BLaER1 treated with 17β-estradiol and CSF1 and Interleukin-3, amounts not matched to agents 10 nM and 100 nM (cell line): ENCODE data around the gene TAF11L7.
"Not testable (repeated sequence)": the region's sequence is repeated elsewhere in the genome, so short reads cannot be mapped to it uniquely, and the experiment has no call there.

Source experiments
- H3K27ac ChIP-seq, 11 experiments: shearing (Covaris generic); formaldehyde crosslinking; 2 replicates each; pipeline ENCODE4 v1.8.1; 2022
- H3K27me3 ChIP-seq, 11 experiments: shearing (Covaris generic); formaldehyde crosslinking; 2 replicates each; pipeline ENCODE4 v1.8.1; 2022
- H3K36me3 ChIP-seq, 11 experiments: shearing (Covaris generic); formaldehyde crosslinking; 2 replicates each; pipeline ENCODE4 v1.8.1; 2022
- H3K4me1 ChIP-seq, 10 experiments: shearing (Covaris generic); formaldehyde crosslinking; 2 replicates each; pipeline ENCODE4 v1.8.1; 2022
- H3K4me2 ChIP-seq, 11 experiments: shearing (Covaris generic); formaldehyde crosslinking; 2 replicates each; pipeline ENCODE4 v1.8.1; 2022
- H3K4me3 ChIP-seq, 10 experiments: shearing (Covaris generic); formaldehyde crosslinking; 2 replicates each; pipeline ENCODE4 v1.8.1; 2022
- H3K9ac ChIP-seq, 11 experiments: shearing (Covaris generic); formaldehyde crosslinking; 2 replicates each; pipeline ENCODE4 v1.8.1; 2022
- H3K9me3 ChIP-seq, 11 experiments: shearing (Covaris generic); formaldehyde crosslinking; replicated peaks in 1 of 11; 2 replicates each; pipeline ENCODE4 v1.8.1; 2022
- H4K20me1 ChIP-seq, 11 experiments: shearing (Covaris generic); formaldehyde crosslinking; 2 replicates each; pipeline ENCODE4 v1.8.1; 2022
- Cebpa-rat ChIP-seq, 11 experiments: shearing (Covaris generic); IDR thresholded peaks; 2 replicates each; pipeline ENCODE4 v1.8.1; 2022

TAF11L7 gene

GRCh38 chr5:17585658-17586057 lies at the start of gene TAF11L7:
TAF11L7 (minus strand) TSS chr5:17585758.
- H3K9me3 ChIP-seq, H3K4me3 ChIP-seq, H3K9ac ChIP-seq, H3K27ac ChIP-seq, H3K27me3 ChIP-seq, H3K4me2 ChIP-seq, H3K36me3 ChIP-seq, H4K20me1 ChIP-seq, H3K4me1 ChIP-seq: not testable (repeated sequence)

GRCh38 chr5:17634160-17634559 lies 48.6 kb upstream of the TAF11L7 start, which contains the start of gene TAF11L14:
TAF11L14 (plus strand) TSS chr5:17634460.
- H3K9ac ChIP-seq, result no peak within 1 kb of the TSS
- H3K4me3 ChIP-seq, result no peak within 1 kb of the TSS
- no peak within 1 kb of the TSS for H3K4me2 ChIP-seq
- TF ChIP-seq Cebpa-rat (IDR thresholded peaks at IDR 0.05), result no peak
- H3K27me3 ChIP-seq, result no peaks in the 10 kb centered on the region
- no peaks in the 10 kb centered on the region for H4K20me1 ChIP-seq
- H3K27ac ChIP-seq, result no peak within 1 kb of the TSS
- no peaks in the 10 kb centered on the region for H3K4me1 ChIP-seq
- no peaks in the 10 kb centered on the region for H3K9me3 ChIP-seq
- H3K36me3 ChIP-seq, result no peaks in the 10 kb centered on the region

GRCh38 chr5:17631788-17632187 lies 46.2 kb upstream of the TAF11L7 start, which contains the start of gene TAF11L13:
TAF11L13 (plus strand) TSS chr5:17632088.
- H4K20me1 ChIP-seq, H3K4me1 ChIP-seq, H3K27me3 ChIP-seq, H3K27ac ChIP-seq, H3K4me2 ChIP-seq, H3K36me3 ChIP-seq, H3K9ac ChIP-seq, H3K9me3 ChIP-seq, H3K4me3 ChIP-seq: not testable (repeated sequence)

- Histone ChIP-seq H3K27ac (no peak overlapping the region), H3K9me3 (0 out of 22 replicates have a peak, but pooled peaks cover 0 to 2% (median 0%) of the 10 kb centered on the region in 11 experiments), H3K4me3 (no peak overlapping the region), H3K36me3 (no peaks in the 10 kb centered on the region), H4K20me1 (no peaks in the 10 kb centered on the region), H3K4me1 (peaks cover 0 to 2% (median 1%) of the 10 kb centered on the region in 10 experiments; a peak in 14 of 20 replicates), H3K4me2 (no peak overlapping the region), H3K27me3 (peaks cover 0 to 3% (median 0%) of the 10 kb centered on the region in 11 experiments; a peak in 3 of 22 replicates), H3K9ac (no peak overlapping the region)
- TF ChIP-seq Cebpa-rat (IDR thresholded peaks at IDR 0.05), result no peak
These were observed 40.1 kb upstream of the TAF11L7 start for GRCh38 chr5:17625686-17626085.

GRCh38 chr5:17620627-17621026 lies 35.1 kb upstream of the TAF11L7 start:
- Histone ChIP-seq H3K4me1 (peaks cover 0 to 16% (median 10%) of the 10 kb centered on the region in 10 experiments; a peak in 14 of 20 replicates), H3K4me2 (peak overlapping the region in 9 of 11 experiments; percentile 31 to 69 (median 53); a peak in 18 of 22 replicates), H3K9ac (no peak overlapping the region), H3K36me3 (no peaks in the 10 kb centered on the region), H3K4me3 (no peak overlapping the region), H3K9me3 (0 out of 22 replicates have a peak, but pooled peaks cover 0 to 4% (median 0%) of the 10 kb centered on the region in 11 experiments), H4K20me1 (no peaks in the 10 kb centered on the region), H3K27me3 (peaks cover 0 to 4% (median 0%) of the 10 kb centered on the region in 11 experiments; a peak in 4 of 22 replicates), H3K27ac (no peak overlapping the region)
- TF ChIP-seq Cebpa-rat (IDR thresholded peaks at IDR 0.05), result no peak

GRCh38 chr5:17619354-17619753 lies 33.8 kb upstream of the TAF11L7 start:
- Histone ChIP-seq H3K4me3 (no peak overlapping the region), H3K9ac (no peak overlapping the region), H3K4me1 (peaks cover 0 to 16% (median 10%) of the 10 kb centered on the region in 10 experiments; a peak in 14 of 20 replicates), H4K20me1 (no peaks in the 10 kb centered on the region), H3K27ac (no peak overlapping the region), H3K4me2 (peak overlapping the region in 6 of 11 experiments; percentile 36 to 69 (median 56); a peak in 7 of 22 replicates), H3K27me3 (peaks cover 0 to 4% (median 0%) of the 10 kb centered on the region in 11 experiments; a peak in 4 of 22 replicates), H3K36me3 (no peaks in the 10 kb centered on the region), H3K9me3 (peaks cover 0 to 10% (median 0%) of the 10 kb centered on the region in 11 experiments; a peak in 2 of 22 replicates)
- no peak for TF ChIP-seq Cebpa-rat (IDR thresholded peaks at IDR 0.05)

GRCh38 chr5:17614872-17615605 lies 29.5 kb upstream of the TAF11L7 start:
- Histone ChIP-seq H3K4me3 (no peak overlapping the region), H3K27ac (no peak overlapping the region), H3K4me2 (no peak overlapping the region), H3K4me1 (peaks cover 0 to 8% (median 3%) of the 10 kb centered on the region in 10 experiments; a peak in 9 of 20 replicates), H3K27me3 (peaks cover 0 to 4% (median 0%) of the 10 kb centered on the region in 11 experiments; a peak in 1 of 22 replicates), H3K9ac (no peak overlapping the region), H4K20me1 (no peaks in the 10 kb centered on the region), H3K9me3 (peaks cover 0 to 6% (median 0%) of the 10 kb centered on the region in 11 experiments; a peak in 2 of 22 replicates), H3K36me3 (no peaks in the 10 kb centered on the region)
- TF ChIP-seq Cebpa-rat (IDR thresholded peaks at IDR 0.05), result no peak

GRCh38 chr5:17610092-17610491 lies 24.5 kb upstream of the TAF11L7 start, which contains the start of gene TAF11L12:
TAF11L12 (plus strand) TSS chr5:17610392.
- not testable (repeated sequence) for H3K9me3 ChIP-seq, H3K4me2 ChIP-seq, H3K9ac ChIP-seq, H3K4me1 ChIP-seq, H3K27ac ChIP-seq, H4K20me1 ChIP-seq, H3K27me3 ChIP-seq, H3K36me3 ChIP-seq, H3K4me3 ChIP-seq

- H4K20me1 ChIP-seq, H3K27ac ChIP-seq, H3K9me3 ChIP-seq, H3K4me1 ChIP-seq, H3K36me3 ChIP-seq, H3K4me3 ChIP-seq, H3K9ac ChIP-seq, H3K4me2 ChIP-seq, H3K27me3 ChIP-seq: not testable (repeated sequence)
These were observed 21.9 kb upstream of the TAF11L7 start for GRCh38 chr5:17607461-17607860.

- no peak overlapping the region for H3K27ac ChIP-seq
- H3K9me3 ChIP-seq, result peaks cover 0 to 5% (median 0%) of the 10 kb centered on the region in 11 experiments; a peak in 1 of 22 replicates
- H3K36me3 ChIP-seq, result no peaks in the 10 kb centered on the region
- H3K4me2 ChIP-seq, result no peak overlapping the region
- TF ChIP-seq Cebpa-rat (IDR thresholded peaks at IDR 0.05), result no peak
- no peak overlapping the region for H3K9ac ChIP-seq
- no peaks in the 10 kb centered on the region for H4K20me1 ChIP-seq
- H3K27me3 ChIP-seq, result no peaks in the 10 kb centered on the region
- no peaks in the 10 kb centered on the region for H3K4me1 ChIP-seq
- H3K4me3 ChIP-seq, result no peak overlapping the region
These were observed 19.4 kb upstream of the TAF11L7 start for GRCh38 chr5:17604951-17605350.

- not testable (repeated sequence) for H3K27ac ChIP-seq, H4K20me1 ChIP-seq, H3K4me1 ChIP-seq, H3K4me3 ChIP-seq, H3K36me3 ChIP-seq, H3K9me3 ChIP-seq, H3K4me2 ChIP-seq, H3K9ac ChIP-seq, H3K27me3 ChIP-seq
These were observed 18.3 kb upstream of the TAF11L7 start, which contains the start of gene TAF11L11 for GRCh38 chr5:17603880-17604279. TAF11L11 (plus strand) TSS chr5:17604183.

GRCh38 chr5:17597728-17598127 lies 12.2 kb upstream of the TAF11L7 start, which contains the start of gene TAF11L10:
TAF11L10 (minus strand) TSS chr5:17597828.
- H3K36me3 ChIP-seq, H3K27ac ChIP-seq: not testable (repeated sequence)

GRCh38 chr5:17594255-17594654 lies 8.7 kb upstream of the TAF11L7 start, which contains the start of gene TAF11L9:
TAF11L9 (minus strand) TSS chr5:17594394.
- not testable (repeated sequence) for H3K9me3 ChIP-seq, H3K27ac ChIP-seq, H3K4me3 ChIP-seq, H3K27me3 ChIP-seq, H3K9ac ChIP-seq, H4K20me1 ChIP-seq, H3K36me3 ChIP-seq, H3K4me2 ChIP-seq, H3K4me1 ChIP-seq

More at GRCh38 chr5:17597728-17598127, 12.2 kb upstream of the TAF11L7 start, which contains the start of gene TAF11L10:
- not testable (repeated sequence) for H3K27me3 ChIP-seq, H3K9ac ChIP-seq, H3K4me3 ChIP-seq, H3K4me1 ChIP-seq, H3K4me2 ChIP-seq, H3K9me3 ChIP-seq, H4K20me1 ChIP-seq
